NOMO-1 treated with dmso at 0.1 percent for 144 hours (cell line): ENCODE data around the gene NAPA.

ENCODE experiments used
- DNase-seq: peaks from one replicate; lab custom pipeline; 2025; ENCODE audit not compliant: unreplicated experiment; lab: John Stamatoyannopoulos, UW

Gene NAPA

DNA sequence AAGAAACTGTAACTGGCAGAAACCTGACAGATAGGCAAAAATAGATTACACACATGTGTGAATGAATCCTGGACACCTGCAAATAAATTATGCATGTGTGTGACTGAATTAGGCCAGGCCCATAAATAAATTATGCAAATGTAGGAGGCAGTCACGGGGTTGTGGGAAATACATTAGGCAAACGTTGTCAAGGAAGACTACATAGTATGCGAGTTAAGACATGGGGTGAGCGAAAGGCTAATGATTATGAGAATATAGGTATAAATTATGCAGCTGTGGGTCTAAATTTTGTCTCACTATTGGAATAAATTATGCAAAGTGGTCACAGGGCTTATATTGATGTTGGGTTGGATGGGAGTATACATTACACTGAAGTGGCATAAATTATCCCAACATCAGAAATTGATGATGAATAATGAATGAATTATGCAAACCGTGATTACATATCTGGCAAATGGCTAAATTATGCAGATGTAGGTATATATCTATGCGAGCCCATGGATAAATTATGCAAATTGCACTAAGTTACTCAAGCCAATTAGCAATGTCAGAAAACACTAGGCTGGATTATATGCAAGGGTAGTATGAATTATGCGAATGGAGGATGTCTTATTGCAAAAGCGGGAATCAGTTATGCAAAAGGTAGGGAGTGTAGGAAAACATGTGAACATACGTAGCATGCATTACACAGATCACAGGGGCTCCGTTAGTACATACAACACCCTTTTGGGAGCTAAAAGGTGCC is 50.0 kb downstream of the NAPA start:
- DNase-seq: no peak

DNA sequence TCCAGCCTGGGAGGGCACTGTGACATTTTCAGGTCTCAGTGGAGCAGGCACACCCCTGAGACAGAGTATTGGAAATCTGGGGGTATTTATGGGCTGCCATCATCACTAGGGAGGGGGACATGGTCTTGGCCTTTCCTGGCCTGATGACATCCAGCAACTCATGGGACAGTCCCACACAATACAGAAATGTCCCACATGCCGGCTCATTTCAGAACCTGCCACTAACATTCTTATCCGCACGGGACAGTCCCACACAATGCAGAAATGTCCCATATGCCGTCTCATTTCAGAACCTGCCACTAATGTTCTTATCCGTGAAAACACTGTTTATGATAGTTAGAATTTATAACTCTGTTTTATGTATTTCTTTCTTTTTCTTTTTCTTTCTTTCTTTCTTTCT is 53.0 kb downstream of the NAPA start:
- DNase-seq: no peak

DNA sequence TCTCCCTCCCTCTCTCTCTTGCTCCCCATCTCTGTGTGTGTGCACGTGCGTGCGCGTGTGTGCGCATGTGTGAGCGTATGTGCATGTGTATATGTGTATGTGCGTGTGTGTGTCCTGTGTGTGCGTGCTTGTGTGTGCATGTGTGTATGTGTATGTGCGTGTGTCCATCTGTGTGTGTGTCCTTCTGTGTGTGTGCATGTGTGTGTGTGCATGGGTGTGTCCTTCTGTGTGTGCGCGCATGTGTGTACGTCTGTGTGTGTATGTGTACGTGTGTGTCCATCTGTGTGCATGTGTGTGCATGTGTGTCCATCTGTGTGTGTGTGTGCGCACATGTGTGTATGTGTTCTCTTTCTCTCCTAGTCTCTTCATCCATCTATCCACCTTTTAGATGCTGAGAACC is 55.4 kb downstream of the NAPA start:
- DNase-seq: no peak

GRCh38 chr19:47458672-47459071 is 56.2 kb downstream of the NAPA start:
- no peak for DNase-seq

GRCh38 chr19:47456721-47457474 is 58.0 kb downstream of the NAPA start:
- DNase-seq: no peak

DNA sequence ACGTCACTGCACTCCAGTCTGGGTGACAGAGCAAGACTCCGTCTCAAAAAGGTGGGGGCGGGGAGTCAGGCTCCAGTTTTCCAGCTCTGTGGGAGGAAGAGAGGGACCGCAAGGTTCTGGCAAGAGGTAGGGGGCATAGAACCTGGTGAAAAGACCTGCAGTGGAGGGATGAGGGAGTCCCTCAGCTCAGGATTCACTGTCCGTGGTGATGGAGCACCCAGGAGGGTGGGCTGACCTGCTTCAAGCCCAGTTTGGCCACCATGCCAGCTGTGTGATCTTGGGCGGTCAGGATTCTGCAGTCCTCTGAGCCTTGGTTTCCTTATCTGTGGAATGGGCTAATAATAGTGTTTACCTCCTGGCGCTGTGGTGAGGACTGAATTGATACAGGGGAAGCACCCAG is 64.4 kb downstream of the NAPA start:
- DNase-seq: no peak

DNA sequence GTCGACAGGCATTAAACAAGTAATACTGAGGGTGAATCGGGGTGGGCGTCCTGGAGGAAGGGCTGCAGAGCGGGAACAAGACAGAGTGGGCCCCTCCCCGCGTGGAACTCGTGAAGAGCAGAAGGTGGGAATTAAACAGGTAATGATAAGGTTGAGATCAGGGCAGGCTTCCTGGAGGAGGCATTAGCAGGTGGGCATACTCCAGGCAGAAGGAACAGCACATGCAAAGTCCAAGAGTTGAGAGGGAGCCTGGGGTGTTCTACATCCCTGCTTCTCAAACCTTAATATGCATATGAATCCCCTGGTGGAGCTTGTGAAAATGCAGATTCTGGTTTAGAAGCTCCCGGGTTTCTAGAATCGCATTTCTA is 66.5 kb downstream of the NAPA start:
- no peak for DNase-seq

- no peak for DNase-seq
These were observed 67.1 kb downstream of the NAPA start for GRCh38 chr19:47447470-47448359.

DNA sequence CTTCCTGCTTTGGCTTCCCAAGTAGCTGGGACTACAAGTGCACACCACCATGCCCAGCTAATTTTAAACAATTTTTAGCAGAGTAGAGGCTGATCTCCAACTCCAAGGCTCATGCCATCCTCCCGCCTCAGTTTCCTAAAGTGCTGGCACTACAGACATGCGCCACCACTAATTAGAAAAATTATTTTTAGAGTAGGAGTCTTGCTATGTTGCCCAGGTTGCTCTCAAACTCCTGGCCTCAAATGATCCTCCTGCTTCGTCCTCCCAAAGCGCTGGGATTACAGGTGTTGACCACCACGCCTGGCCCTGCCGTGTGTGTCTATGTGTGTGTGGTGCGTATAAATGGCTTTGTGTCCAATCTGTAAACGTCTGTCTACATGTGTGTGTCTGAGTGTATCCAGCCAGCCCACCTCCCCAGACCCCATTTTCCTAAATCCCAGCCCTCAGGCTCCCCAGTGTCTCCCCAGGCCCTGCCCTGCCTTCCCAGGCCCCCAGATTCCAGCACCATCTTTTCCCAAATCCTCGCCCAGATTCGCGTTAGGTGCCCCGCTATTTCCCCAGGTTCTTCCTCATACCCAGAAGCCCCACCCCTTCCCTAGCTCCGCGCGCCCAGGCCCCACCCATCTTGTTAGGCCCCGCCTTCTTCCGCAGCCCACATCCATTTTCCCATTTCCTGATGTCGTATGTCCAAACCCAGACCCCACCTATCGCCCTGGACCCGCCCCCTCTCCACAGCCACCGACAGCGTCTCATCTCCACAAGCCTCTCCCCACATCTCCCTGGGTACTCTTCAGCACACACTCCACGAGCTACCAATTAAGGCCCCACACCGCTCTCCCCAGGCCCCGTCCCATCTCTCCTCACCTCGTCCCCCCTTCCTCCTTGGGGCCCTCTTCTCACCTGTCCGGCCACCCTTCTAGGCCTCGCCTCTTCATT is 68.1 kb downstream of the NAPA start:
- no peak for DNase-seq

GRCh38 chr19:47445937-47446402 is 68.9 kb downstream of the NAPA start:
- DNase-seq: no peak

GRCh38 chr19:47445527-47445926 is 69.3 kb downstream of the NAPA start:
- DNase-seq: no peak

DNA sequence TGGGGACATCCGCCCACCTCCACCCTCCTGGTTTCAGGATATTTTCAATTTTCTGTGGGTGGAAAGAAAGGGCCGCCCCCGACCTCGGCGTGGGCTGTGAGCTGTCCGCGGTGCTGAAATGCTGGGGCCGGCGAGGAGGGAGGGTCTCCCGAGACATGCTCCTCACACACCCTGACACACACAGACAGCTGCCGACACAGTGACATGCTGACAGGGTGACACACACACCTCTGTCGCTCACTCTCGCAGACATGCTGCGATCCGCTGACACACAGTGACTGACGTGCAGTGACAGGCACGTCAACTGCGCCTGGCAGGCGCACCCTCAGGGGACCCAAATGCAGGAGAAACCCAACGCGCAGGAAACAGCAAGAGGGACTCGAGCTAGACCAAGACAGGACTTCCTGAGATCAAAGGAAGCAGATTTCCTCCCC is 70.5 kb downstream of the NAPA start:
- no peak for DNase-seq

DNA sequence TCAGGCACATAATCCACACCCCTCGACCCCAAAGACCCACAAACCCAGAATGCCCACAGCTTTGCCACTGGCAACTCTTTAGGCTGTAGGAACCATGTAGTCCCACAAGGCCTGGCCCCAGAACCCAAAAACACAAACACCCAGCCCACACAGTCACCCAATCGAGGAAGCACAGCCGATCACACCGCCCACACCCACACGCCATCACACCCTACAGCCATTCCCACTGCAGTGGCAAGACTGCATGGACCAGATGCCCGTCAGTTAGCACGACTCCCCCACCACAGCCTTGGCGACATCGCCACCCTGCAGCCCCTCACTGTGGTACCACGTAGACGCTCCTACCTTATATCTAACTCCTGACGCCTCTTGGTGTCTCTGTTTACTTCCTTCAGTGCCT is 71.5 kb downstream of the NAPA start:
- DNase-seq: no peak

- no peak for DNase-seq
These were observed 76.1 kb downstream of the NAPA start for GRCh38 chr19:47438793-47439220.
